Lung (tissue), 12 donors: ENCODE data around the gene VWA5B1. TPM values are rescaled to one million over a fixed set of nuclear protein-coding genes. Genes with fewer than 3 reads are reported as not detected.

Experiments
- ATAC-seq: fragments of 200-7000 bp; cut with Tn5 transposase; one replicate; pipeline ENCODE4 v1.9.1; 2020; ENCODE audit warnings: moderate number of reproducible peaks; ENCODE audit not compliant: insufficient read depth, low FRiP score
- DNase-seq, 3 donors: peaks; one replicate each; pipeline ENCODE4 v3.0.0-alpha.2; 2013 to 2017
- H3K27ac ChIP-seq, 2 donors: one replicate each; pipeline ENCODE4 v1.5.1; 2013; ENCODE audit warnings: mild to moderate bottlenecking in 2 of 2, moderate library complexity in 2 of 2, control low read depth in 1 of 2, inconsistent platforms in 1 of 2, low read depth in 1 of 2, low read length in 1 of 2
- H3K27me3 ChIP-seq, 3 donors: one replicate each; pipeline ENCODE4 v1.5.1; 2013; ENCODE audit warnings: low read length in 2 of 3; ENCODE audit not compliant: control insufficient read depth in 3 of 3, insufficient read depth in 3 of 3
- H3K36me3 ChIP-seq, 4 donors: one replicate each; pipeline ENCODE4 v1.5.1; 2013; ENCODE audit warnings: low read length in 4 of 4, mild to moderate bottlenecking in 1 of 4, moderate library complexity in 1 of 4; ENCODE audit not compliant: control insufficient read depth in 4 of 4, insufficient read depth in 4 of 4
- H3K4me1 ChIP-seq, 5 donors: one replicate each; pipeline ENCODE4 v1.5.1; 2013; ENCODE audit warnings: low read length in 5 of 5, mild to moderate bottlenecking in 2 of 5, moderate library complexity in 1 of 5; ENCODE audit not compliant: control insufficient read depth in 5 of 5, insufficient read depth in 5 of 5
- H3K4me3 ChIP-seq: one replicate; pipeline ENCODE4 v1.5.1; 2013; ENCODE audit warnings: mild to moderate bottlenecking, control low read depth, moderate library complexity
- H3K9ac ChIP-seq, 2 donors: one replicate each; pipeline ENCODE4 v1.5.1; 2013; ENCODE audit warnings: low read length in 2 of 2, control low read depth in 1 of 2; ENCODE audit not compliant: insufficient read depth in 1 of 2
- H3K9me3 ChIP-seq, 4 donors: one replicate each; pipeline ENCODE4 v1.5.1; 2013; ENCODE audit warnings: low read length in 3 of 4, mild to moderate bottlenecking in 1 of 4, moderate library complexity in 1 of 4; ENCODE audit not compliant: control insufficient read depth in 4 of 4, insufficient read depth in 3 of 4
- WGBS, 2 donors: extraction: QIAGEN DNeasy Blood & Tissue Kit; methylation state at CpG; one replicate each; pipeline ENCODE4 v1.1.7; 2013; 5-methylcytosine and 5-hydroxymethylcytosine counted together
- polyA plus RNA-seq, 2 donors: library from polyadenylated mRNA; stranded (reverse); fragments of 200-250 nt; gene quantifications; one replicate each; pipeline ENCODE4 v1.2.1, GENCODE V29; 2013
- total RNA-seq, 2 donors: library from RNA; depleted of rRNA in 1 of 2; stranded (reverse); fragments of >200 nt in 1 of 2; gene quantifications; one replicate each; pipeline ENCODE4 v1.2.1, GENCODE V29; 2014 to 2021
- TF ChIP-seq, protein P1 (sequence below): IDR thresholded peaks from 2 replicates; pipeline ENCODE4 v1.5.1; 2012; ENCODE audit warnings: mild to moderate bottlenecking; ENCODE audit errors: control extremely low read depth, extremely low read depth
- donor health status: control.
- donor health status: control.
- donor health status: Bipolar disorder and iron deficiency.
- donor health status: healthy.
- donor health status: DM: yes; HTN: yes; CAD: no.

The VWA5B1 gene
- total and polyA plus RNA-seq, 4 donors, result 0.02 to 0.40 (median 0.26) TPM

DNA sequence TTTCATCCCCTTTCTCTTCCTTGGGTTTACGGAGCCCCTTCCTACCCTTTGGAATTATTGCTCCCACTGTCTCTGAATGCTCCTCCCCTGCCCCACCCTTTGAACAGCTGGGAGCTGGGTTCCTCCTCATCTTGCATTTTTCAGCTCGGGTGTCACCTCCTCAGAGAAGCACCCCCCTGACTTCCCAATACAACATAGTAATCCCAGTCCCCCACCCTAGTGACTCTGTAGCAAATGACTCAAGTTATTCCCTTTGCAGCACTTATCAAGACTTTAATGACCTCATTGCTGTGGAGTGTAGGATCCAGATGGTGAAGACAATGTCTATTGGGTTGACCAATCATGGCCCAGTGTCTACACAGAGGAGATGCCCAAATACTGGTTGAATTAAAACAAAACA lies 8.9 kb upstream of the VWA5B1 start:
- H3K4me3 ChIP-seq, result no peak overlapping the region
- no peak overlapping the region for H3K9ac ChIP-seq
- no peaks in the 10 kb centered on the region for H3K36me3 ChIP-seq
- TF ChIP-seq, protein P1, sequence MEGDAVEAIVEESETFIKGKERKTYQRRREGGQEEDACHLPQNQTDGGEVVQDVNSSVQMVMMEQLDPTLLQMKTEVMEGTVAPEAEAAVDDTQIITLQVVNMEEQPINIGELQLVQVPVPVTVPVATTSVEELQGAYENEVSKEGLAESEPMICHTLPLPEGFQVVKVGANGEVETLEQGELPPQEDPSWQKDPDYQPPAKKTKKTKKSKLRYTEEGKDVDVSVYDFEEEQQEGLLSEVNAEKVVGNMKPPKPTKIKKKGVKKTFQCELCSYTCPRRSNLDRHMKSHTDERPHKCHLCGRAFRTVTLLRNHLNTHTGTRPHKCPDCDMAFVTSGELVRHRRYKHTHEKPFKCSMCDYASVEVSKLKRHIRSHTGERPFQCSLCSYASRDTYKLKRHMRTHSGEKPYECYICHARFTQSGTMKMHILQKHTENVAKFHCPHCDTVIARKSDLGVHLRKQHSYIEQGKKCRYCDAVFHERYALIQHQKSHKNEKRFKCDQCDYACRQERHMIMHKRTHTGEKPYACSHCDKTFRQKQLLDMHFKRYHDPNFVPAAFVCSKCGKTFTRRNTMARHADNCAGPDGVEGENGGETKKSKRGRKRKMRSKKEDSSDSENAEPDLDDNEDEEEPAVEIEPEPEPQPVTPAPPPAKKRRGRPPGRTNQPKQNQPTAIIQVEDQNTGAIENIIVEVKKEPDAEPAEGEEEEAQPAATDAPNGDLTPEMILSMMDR, result no peak
- H3K27me3 ChIP-seq, result peaks cover 0 to 3% (median 0%) of the 10 kb centered on the region in 3 donors
- H3K4me1 ChIP-seq, result no peaks in the 10 kb centered on the region
- DNase-seq (no peak), ATAC-seq (no peak)
- WGBS, 2 donors, result 56 to 65% methylated on average over 2 of the region's 2 CpGs
- H3K27ac ChIP-seq, result no peak overlapping the region
- H3K9me3 ChIP-seq, result peaks cover 0 to 9% (median 3%) of the 10 kb centered on the region in 4 donors

DNA sequence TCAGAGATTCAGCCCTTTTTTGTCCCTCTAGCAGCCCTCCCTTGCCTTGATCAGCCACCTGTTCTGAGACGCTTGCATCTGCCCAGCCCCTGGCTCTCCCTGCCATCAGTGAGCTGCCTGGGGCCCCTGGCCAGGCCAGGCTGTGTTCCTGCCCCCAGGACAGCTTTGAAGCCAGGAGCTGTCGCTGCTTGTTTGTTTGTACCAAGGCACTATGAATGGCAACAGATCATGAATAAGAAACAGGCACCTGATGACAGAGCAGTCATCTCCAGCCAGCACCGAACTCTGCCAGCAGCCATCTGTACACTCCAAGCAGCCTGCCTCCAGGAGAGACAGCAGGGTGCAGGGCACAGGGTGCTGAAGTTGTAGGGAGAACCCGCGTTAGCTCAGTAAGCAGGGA lies 8.1 kb upstream of the VWA5B1 start:
- 55 to 57% methylated on average over 5 of the region's 5 CpGs for WGBS, 2 donors
- no peak for DNase-seq
- ATAC-seq, result no peak
- no peak overlapping the region for H3K27ac ChIP-seq
- peaks cover 0 to 3% (median 0%) of the 10 kb centered on the region in 3 donors for H3K27me3 ChIP-seq
- TF ChIP-seq, protein P1, result no peak
- H3K9ac ChIP-seq, result no peak overlapping the region
- H3K9me3 ChIP-seq, result peaks cover 0 to 9% (median 3%) of the 10 kb centered on the region in 4 donors
- H3K4me1 ChIP-seq, result no peaks in the 10 kb centered on the region
- H3K4me3 ChIP-seq, result no peak overlapping the region
- no peaks in the 10 kb centered on the region for H3K36me3 ChIP-seq

DNA sequence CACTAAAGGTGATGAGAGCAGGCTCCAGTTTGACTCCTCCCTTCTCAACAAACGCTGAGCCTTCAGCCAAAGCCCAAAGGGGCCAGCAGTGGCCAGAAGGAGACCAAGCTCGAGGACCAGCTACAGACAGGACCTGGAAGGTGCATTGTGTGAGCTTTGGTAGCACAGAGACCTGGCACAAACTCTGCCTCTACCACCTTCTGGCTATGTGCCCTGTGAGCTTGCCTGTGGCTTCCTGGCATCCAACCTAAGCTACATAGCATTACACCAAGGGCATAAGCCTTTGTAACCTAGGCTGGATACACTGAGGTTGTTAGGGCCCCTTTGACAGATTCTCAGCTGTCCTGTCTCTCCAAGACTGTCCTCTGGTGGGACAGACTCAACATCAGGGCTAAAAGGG lies 6.6 kb upstream of the VWA5B1 start:
- peaks cover 0 to 8% (median 4%) of the 10 kb centered on the region in 3 donors for H3K27me3 ChIP-seq

More for the DNA sequence above, 6.6 kb upstream of the VWA5B1 start:
- TF ChIP-seq, protein P1, result no peak
- Histone ChIP-seq H3K4me3 (no peak overlapping the region), H3K9me3 (peaks cover 0 to 9% (median 3%) of the 10 kb centered on the region in 4 donors), H3K27ac (no peak overlapping the region), H3K9ac (no peak overlapping the region), H3K36me3 (no peaks in the 10 kb centered on the region), H3K4me1 (no peaks in the 10 kb centered on the region)
- WGBS, 2 donors, result 58 to 71% methylated on average over 2 of the region's 2 CpGs
- DNase-seq, result no peak
- ATAC-seq, result no peak
